ENCODE measurements around the gene OXSM.

The OXSM gene

DNA sequence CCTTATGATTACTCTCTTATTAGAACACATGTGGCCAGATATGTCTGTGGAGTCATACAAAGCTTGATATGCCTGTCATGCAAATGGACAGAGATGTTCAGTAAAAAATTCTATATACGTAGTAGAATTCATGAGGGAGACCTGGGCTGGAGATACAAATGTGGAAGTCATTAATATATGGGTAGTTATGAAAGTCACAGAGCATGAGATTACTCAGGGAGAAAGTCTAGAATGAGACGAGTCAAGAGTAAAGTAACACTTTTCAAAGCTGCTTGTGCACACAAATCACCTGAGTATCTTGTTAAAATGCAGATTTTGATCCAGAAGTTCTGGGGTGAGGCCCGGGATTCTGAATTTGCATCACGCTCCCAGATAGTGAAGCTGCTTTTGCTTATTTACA, 28.4 kb downstream of the OXSM start:
- no peak for TF ChIP-seq JUND (IDR thresholded peaks at IDR 0.05; ENCODE audit: low read depth)
- DNase-seq (ENCODE audit: low read depth in 1 of 2, low spot score in 1 of 2), result no peak
- in situ Hi-C loops (cut with HindIII; ENCODE audit: low pct_unique_long_range_greater_than_20kb, low sequenced_read_pairs), result no loop called here

DNA sequence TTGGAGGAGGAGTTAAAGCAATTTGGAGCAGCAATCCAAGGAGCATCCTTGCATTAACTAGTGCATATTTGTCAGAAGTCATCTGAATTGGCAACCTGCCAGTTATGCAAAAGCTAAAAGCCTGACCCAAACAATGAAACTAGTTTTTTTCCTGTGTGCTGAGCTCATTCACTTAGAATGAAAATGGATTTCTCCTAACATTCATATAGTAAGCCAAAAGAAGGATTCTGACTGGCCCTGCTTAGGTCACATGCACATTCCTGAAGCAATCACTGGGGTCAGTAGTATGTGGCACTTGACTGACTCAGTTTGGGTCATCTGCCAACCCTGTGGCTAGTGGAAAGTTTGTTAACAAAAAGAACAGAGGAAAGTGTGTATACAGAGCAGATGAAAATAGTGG, 30.5 kb downstream of the OXSM start:
- TF ChIP-seq JUND (IDR thresholded peaks at IDR 0.05; ENCODE audit: low read depth), result no peak
- in situ Hi-C loops (cut with HindIII; ENCODE audit: low pct_unique_long_range_greater_than_20kb, low sequenced_read_pairs), result no loop called here
- peak in 1 of 2 experiments; percentile 12 for DNase-seq (ENCODE audit: low read depth in 1 of 2, low spot score in 1 of 2)

DNA sequence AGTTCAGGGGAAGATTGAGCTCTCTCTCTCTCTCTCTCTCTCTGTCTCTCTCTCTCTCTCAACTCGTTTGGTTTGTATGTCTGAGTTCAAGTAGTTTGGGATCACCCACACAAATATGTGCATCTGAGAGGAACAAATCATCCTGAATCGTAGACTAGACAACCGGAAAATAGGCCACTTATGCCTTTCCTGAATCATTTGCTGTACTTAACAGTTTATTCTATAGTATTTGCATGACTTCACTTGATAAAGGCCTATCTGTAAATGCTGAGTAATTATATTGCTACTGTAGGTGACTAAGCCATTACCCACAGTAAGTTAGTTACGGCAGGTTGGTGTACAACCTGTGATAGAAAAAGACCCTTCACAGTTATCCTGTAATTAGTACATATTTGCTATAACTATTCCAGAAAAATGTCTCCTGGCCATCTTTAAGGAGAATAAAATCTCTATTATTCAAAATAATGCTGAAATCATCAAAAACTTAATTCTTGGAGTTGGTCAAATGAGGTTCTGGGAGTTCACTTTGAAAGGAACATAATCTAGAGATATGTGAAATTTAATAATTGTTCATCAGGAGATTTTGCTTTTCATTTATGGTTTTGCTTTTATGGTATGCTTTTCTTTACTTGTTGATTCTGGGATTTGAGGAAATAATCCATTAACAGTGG, 31.1 kb downstream of the OXSM start:
- in situ Hi-C loops (cut with HindIII; ENCODE audit: low pct_unique_long_range_greater_than_20kb, low sequenced_read_pairs), result no loop called here
- no peak for TF ChIP-seq JUND (IDR thresholded peaks at IDR 0.05; ENCODE audit: low read depth)
- no peak for DNase-seq (ENCODE audit: low read depth in 1 of 2, low spot score in 1 of 2)

DNA sequence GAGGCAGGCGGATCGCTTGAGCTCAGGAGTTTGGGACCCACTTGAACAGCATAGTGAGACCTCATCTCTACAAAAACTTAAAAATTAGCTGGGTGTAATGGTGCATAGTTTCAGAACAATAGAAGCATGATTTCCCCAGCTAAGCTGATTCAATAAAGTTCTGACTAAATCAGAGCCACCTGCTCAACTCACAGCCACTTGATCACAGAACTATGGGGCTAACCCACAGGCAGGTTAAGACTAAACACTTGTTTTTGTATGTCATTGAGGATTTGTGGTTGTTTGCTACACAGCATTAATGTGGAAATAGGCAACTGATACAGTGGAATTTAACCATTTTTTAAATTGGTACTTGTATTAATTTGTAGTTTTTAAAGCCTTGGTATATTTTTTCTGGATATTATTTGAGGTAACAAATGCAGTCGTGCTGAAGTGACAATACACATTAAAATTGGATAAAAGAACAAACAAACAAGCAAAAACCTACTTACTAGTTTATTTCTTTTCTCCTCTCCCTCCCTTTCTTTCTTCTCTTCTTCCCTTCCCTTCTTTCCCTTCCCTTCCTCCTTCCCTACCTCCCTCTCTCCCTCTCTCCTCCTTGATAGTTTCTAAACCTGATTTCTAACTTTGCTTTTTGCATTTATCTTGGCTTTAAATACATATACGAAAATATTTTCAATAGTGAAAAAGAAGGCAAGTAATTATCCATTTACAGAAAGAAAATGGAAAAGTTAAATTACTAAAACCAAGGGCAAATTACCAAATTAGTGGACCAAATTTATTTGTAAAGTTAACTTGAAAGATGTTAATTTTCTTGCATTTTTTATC, 32.1 kb downstream of the OXSM start:
- no peak for DNase-seq (ENCODE audit: low read depth in 1 of 2, low spot score in 1 of 2)
- in situ Hi-C loops (cut with HindIII; ENCODE audit: low pct_unique_long_range_greater_than_20kb, low sequenced_read_pairs), result no loop called here
- no peak for TF ChIP-seq JUND (IDR thresholded peaks at IDR 0.05; ENCODE audit: low read depth)

DNA sequence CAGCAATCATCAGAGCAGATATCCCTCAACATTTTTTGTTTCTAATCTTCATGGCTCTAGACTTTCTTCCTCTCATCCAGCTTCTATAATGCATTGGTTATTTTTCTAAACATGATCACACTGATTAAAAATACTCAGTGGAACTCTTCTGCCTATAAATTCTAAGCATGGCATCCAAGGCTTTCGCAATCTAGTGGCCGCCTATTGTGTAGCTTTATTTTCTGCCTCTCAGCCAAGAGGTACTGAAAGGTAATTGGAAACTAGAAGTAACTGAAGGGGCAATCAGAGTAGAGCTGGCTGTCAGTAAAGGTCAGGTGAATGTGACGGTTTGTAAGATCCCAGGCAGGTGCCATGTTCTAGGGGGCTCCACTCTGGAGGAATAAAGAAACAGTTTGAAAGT, 33.4 kb downstream of the OXSM start:
- TF ChIP-seq JUND (IDR thresholded peaks at IDR 0.05; ENCODE audit: low read depth), result no peak
- no peak for DNase-seq (ENCODE audit: low read depth in 1 of 2, low spot score in 1 of 2)
- in situ Hi-C loops (cut with HindIII; ENCODE audit: low pct_unique_long_range_greater_than_20kb, low sequenced_read_pairs), result no loop called here

DNA sequence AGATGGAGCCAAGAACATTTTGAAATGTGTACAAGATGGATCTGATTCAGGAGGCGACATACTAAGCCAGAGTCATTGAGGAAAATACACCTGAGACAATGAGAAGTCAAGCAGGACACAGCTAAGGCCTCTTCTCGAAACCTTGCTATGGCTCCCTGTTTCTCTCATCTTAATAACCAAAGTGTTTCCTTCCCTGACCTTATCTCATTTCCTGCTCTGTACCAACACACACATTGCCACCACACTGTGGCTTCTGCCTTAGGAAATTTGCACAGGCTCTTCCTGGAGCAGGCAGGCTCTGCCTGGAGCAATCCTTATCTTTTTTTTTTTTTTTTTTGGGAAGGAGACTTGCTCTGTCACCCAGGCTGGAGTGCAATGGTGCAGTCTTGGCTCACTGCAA, 36.6 kb downstream of the OXSM start:
- in situ Hi-C loops (cut with HindIII; ENCODE audit: low pct_unique_long_range_greater_than_20kb, low sequenced_read_pairs), result no loop called here
- no peak for TF ChIP-seq JUND (IDR thresholded peaks at IDR 0.05; ENCODE audit: low read depth)
- peak in 1 of 2 experiments; percentile 39 for DNase-seq (ENCODE audit: low read depth in 1 of 2, low spot score in 1 of 2)

DNA sequence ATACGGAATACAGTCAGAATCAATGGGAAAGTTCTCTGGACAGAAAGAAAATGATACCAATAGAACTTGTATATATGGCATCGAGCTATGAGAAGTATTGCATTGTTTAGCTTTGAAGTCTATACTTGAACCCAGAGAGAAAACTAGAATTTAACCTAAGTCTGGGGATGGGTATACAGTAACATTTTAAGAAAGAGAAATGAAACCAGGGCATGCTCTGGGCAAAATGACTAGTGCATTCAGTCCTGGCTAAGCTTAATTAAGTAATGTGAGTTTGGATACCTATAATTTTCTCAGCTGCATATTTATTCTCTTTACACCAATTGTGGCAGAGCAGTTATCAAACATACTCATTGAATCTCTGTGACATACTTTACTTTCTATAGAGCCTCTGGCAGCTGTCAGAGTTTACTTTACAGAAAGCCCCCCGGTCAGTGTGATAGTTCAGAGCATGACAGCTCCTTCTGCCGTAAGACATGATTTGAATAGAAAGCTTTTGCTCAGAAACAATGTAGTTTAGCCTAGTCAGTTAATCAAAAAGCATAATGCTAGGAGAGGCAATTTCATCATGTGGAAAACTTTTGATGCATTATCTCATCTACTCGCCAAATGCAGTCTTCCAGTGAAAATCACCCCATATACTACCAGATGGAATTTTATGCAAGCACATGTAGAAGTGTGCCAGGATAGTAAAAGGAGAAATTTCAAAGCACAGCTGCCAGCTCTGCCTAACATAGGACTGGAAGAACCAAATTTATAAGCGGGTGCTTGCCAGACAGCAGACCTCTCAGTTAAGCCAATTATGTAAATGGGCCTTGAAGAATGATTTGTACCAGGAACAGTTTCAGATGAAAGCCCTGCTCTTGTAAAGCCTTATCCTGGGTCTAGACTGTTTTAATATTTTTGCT, 40.7 kb downstream of the OXSM start:
- no peak for TF ChIP-seq JUND (IDR thresholded peaks at IDR 0.05; ENCODE audit: low read depth)
- in situ Hi-C loops (cut with HindIII; ENCODE audit: low pct_unique_long_range_greater_than_20kb, low sequenced_read_pairs), result no loop called here
- no peak for DNase-seq (ENCODE audit: low read depth in 1 of 2, low spot score in 1 of 2)

DNA sequence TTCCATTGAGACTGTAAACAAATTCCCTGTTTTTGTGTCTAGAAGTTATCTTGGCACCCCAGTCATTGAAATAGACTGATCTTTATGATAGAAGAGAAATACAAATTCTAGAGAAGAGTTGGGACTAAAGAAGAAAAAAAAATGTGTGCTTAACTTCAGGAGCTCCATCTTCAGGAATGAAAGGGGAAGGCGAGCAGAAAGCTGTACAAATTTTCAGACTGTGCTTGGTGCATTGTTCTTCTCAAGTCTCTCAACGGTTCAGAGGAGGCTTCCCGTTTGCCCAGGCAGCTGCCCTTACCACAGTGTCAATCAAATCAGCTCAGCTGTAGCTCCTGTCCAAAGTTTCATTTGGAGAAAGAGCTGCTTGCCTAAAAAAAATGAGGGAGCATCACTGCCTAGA, 41.7 kb downstream of the OXSM start:
- DNase-seq (ENCODE audit: low read depth in 1 of 2, low spot score in 1 of 2), result peak in 1 of 2 experiments; percentile 59
- TF ChIP-seq JUND (IDR thresholded peaks at IDR 0.05; ENCODE audit: low read depth), result no peak
- in situ Hi-C loops (cut with HindIII; ENCODE audit: low pct_unique_long_range_greater_than_20kb, low sequenced_read_pairs), result no loop called here

DNA sequence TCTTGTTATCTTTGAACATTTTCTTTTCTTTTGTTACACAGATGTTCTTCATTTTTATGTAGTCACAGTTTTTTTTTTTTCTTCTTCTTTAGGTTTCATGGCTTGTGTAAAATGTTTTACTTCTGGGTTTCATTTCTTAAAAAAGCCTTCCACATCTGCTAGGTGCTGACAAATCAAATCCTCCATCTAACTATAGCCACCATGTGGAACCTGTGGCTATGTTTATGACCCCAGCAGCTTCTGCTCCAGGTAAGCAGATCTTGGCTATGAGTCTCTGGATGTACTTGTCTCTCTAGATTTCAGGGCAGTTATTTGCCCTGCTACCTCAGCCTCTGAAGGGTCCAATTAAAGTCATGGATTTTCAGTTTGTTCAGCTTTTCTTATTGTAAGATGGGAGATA, 44.5 kb downstream of the OXSM start:
- TF ChIP-seq JUND (IDR thresholded peaks at IDR 0.05; ENCODE audit: low read depth), result no peak
- no peak for DNase-seq (ENCODE audit: low read depth in 1 of 2, low spot score in 1 of 2)
- in situ Hi-C loops (cut with HindIII; ENCODE audit: low pct_unique_long_range_greater_than_20kb, low sequenced_read_pairs), result no loop called here

DNA sequence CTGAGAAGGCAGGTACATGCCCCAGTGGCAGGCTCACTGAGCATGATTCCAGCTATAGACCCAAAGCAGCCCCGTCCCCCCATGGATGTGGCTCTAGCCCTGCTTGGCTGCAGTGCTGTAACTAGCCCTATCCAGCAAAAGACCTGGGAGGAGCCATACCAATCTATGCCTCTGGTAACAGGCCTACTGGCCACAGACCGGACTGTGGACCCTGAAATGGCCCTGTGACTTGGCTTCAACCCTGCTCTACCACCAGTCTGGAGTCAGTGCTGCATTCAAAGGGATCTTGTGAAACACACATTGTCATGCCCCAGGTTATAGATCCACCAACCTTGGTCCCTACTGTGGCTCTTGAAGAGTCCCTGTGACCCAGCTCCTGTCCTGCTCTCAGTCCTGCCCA, 46.7 kb downstream of the OXSM start:
- TF ChIP-seq JUND (IDR thresholded peaks at IDR 0.05; ENCODE audit: low read depth), result no peak
- in situ Hi-C loops (cut with HindIII; ENCODE audit: low pct_unique_long_range_greater_than_20kb, low sequenced_read_pairs), result no loop called here
- DNase-seq (ENCODE audit: low read depth in 1 of 2, low spot score in 1 of 2), result no peak

DNA sequence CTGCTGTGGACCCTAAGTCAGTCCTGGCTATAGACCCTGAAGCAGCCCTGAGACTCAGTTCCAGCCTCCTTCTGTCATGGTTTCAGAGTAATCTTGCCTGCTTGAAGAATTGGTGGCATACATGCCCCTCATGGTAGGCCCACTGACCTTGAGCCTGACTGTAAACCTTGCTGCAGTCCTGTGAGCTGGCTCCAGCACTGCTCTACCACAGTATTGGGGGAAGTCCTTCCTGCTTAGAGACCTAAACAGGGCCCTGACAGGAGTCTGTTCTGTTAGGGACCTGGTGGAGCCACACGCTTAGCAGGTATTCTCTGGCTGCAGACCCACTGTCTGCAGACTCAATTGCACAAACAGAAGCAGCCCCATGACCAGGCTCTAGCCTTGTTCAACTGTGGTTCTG, 47.1 kb downstream of the OXSM start:
- in situ Hi-C loops (cut with HindIII; ENCODE audit: low pct_unique_long_range_greater_than_20kb, low sequenced_read_pairs), result no loop called here
- DNase-seq (ENCODE audit: low read depth in 1 of 2, low spot score in 1 of 2), result no peak
- TF ChIP-seq JUND (IDR thresholded peaks at IDR 0.05; ENCODE audit: low read depth), result no peak

DNA sequence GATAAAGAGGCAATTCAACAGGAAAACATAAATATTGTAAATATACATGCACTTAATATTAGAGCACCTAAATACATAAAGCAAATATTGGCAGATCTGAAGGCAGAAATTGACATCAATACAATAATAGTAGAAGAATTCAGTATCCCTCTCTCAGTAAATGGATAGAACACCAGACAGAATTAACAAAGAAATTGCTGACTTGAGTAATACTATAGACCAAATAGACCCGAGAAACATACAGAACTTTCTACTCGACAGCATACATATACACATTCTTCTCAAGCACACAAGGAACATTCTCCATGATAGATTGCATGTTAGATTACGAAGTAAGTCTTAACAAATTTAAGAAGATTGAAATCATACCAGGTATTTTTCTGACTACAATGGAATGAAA, 50.2 kb downstream of the OXSM start:
- in situ Hi-C loops (cut with HindIII; ENCODE audit: low pct_unique_long_range_greater_than_20kb, low sequenced_read_pairs), result no loop called here
- DNase-seq (ENCODE audit: low read depth in 1 of 2, low spot score in 1 of 2), result no peak
- TF ChIP-seq JUND (IDR thresholded peaks at IDR 0.05; ENCODE audit: low read depth), result no peak

DNA sequence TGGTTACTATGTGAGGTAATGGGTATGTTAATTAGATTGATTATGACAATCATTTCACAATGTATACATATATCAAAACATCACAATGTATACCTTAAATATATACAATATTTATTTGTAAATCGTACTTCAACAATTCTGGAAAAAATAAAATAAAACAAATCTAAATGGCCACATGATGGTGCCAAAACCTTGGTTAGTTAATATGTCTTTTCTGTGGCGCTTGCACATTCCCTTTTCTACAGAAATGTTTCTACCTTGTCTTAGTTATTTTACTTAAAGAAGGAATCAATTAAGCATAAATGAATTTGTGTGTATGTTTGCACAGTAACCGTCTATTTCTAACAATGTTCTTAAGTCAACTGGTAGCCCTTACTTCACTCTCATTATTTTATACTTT, 53.4 kb downstream of the OXSM start:
- DNase-seq (ENCODE audit: low read depth in 1 of 2, low spot score in 1 of 2), result peak in 1 of 2 experiments; percentile 37
- in situ Hi-C loops (cut with HindIII; ENCODE audit: low pct_unique_long_range_greater_than_20kb, low sequenced_read_pairs), result no loop called here
- no peak for TF ChIP-seq JUND (IDR thresholded peaks at IDR 0.05; ENCODE audit: low read depth)
